Activated B cell treated with CpG ODN at 0.5 μM for 24 hours (primary cell): ENCODE data around the gene GALT. TPM values are rescaled to one million over a fixed set of nuclear protein-coding genes. Genes with fewer than 3 reads are reported as not detected.

Experiments used
- ATAC-seq: fragments of 200-7000 bp; cut with Tn5 transposase; one replicate; pipeline ENCODE4 v1.10.0; 2021; ENCODE audit warnings: low read depth, mild to moderate bottlenecking, moderate library complexity
- CTCF ChIA-PET: fragments of 350-600 bp; sonication (Branson Sonifier 250); formaldehyde crosslinking; loops from one replicate; lab custom pipeline; 2021; ENCODE audit warnings: antibody characterized with exemption; lab: Charles Lee
- POLR2A ChIA-PET: fragments of 350-600 bp; sonication (Branson Sonifier 250); formaldehyde crosslinking; loops from one replicate; lab custom pipeline; 2021; ENCODE audit warnings: antibody characterized with exemption; lab: Charles Lee
- DNase-seq: peaks from one replicate; pipeline ENCODE4 v3.0.0; 2022
- H3K27ac Mint-ChIP-seq: one replicate; pipeline ENCODE4 v1.8.0; 2020; ENCODE audit warnings: mixed read lengths
- H3K27me3 Mint-ChIP-seq: one replicate; pipeline ENCODE4 v1.8.0; 2021; ENCODE audit warnings: mixed read lengths
- H3K36me3 Mint-ChIP-seq: one replicate; pipeline ENCODE4 v1.8.0; 2021; ENCODE audit warnings: low read depth, mixed read lengths
- H3K4me1 Mint-ChIP-seq: one replicate; pipeline ENCODE4 v1.8.0; 2021; ENCODE audit warnings: mixed read lengths
- H3K4me3 Mint-ChIP-seq: one replicate; pipeline ENCODE4 v1.8.0; 2020; ENCODE audit warnings: mild to moderate bottlenecking, mixed read lengths
- H3K9me3 Mint-ChIP-seq: one replicate; pipeline ENCODE4 v1.8.0; 2020; ENCODE audit warnings: mixed read lengths
- intact Hi-C: fragments of 100-400 bp; cut with micrococcal nuclease; formaldehyde crosslinking; loops from one replicate; pipeline ENCODE4 v1.15.1; 2024
- total RNA-seq: library from RNA; stranded (reverse); gene quantifications from 2 replicates; pipeline ENCODE4 v1.2.3, GENCODE V29; 2022
- TF ChIP-seq, protein P1 (sequence below): fragments of 200-600 bp; IDR thresholded peaks from one replicate; pipeline ENCODE4 v1.8.0; 2022; ENCODE audit warnings: antibody characterized with exemption, mild to moderate bottlenecking

GALT gene
- total RNA-seq, 1 donor from 2014 or later = 62.5 TPM

DNA sequence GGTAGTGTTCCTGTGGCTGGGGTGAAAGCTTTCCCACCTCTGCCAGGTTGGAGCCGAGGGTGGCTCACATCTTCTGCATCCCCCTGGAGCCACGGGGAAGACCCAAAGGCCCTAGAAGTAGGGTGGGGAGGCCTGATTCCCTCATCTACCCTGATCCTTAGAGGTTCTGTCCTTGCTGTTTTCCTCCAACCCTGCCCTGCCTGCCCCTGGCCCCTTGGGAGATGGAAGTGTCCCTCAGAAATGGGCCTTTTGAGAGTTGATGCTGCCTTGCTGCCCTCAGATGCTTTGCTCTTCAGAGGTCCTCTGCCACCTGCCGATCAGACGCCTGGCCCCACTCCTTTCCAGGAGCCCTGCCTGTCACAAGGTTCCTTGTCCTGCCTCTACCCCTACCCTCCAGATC lies 38.3 kb downstream of the GALT start:
- Mint-ChIP-seq H3K27ac (no peak overlapping the region), H3K27me3 (peaks cover 5% of the 10 kb centered on the region), H3K4me1 (peaks cover 4% of the 10 kb centered on the region), H3K36me3 (no peaks in the 10 kb centered on the region), H3K4me3 (no peak overlapping the region), H3K9me3 (no peaks in the 10 kb centered on the region)
- POLR2A ChIA-PET = no interaction called here
- DNase-seq = no peak
- intact Hi-C loops = no loop called here
- TF ChIP-seq, protein P1, sequence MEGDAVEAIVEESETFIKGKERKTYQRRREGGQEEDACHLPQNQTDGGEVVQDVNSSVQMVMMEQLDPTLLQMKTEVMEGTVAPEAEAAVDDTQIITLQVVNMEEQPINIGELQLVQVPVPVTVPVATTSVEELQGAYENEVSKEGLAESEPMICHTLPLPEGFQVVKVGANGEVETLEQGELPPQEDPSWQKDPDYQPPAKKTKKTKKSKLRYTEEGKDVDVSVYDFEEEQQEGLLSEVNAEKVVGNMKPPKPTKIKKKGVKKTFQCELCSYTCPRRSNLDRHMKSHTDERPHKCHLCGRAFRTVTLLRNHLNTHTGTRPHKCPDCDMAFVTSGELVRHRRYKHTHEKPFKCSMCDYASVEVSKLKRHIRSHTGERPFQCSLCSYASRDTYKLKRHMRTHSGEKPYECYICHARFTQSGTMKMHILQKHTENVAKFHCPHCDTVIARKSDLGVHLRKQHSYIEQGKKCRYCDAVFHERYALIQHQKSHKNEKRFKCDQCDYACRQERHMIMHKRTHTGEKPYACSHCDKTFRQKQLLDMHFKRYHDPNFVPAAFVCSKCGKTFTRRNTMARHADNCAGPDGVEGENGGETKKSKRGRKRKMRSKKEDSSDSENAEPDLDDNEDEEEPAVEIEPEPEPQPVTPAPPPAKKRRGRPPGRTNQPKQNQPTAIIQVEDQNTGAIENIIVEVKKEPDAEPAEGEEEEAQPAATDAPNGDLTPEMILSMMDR = no peak
- CTCF ChIA-PET = no interaction called here
- no peak for ATAC-seq

DNA sequence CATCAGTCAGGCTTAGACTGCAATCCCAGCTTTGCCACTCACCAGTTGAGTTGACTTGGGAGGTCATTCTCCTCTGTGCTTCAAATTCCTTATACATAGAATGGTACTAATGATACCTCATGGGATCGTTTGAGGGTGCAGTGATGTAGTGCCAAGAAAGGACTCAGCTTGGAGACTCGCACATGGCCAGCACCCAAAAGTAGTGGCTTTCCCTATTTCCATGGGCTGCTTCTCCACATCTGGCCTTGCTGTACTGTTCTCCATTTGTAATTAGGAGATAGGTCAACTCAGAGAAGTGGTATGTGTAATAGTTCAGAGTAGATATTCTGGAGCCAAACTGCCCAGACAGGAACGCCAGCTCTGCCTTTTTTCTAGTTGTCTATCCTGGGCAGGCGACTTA lies 39.1 kb downstream of the GALT start:
- Mint-ChIP-seq H3K27ac (no peak overlapping the region), H3K4me3 (no peak overlapping the region), H3K9me3 (no peaks in the 10 kb centered on the region), H3K27me3 (peaks cover 8% of the 10 kb centered on the region), H3K36me3 (no peaks in the 10 kb centered on the region), H3K4me1 (peaks cover 4% of the 10 kb centered on the region)
- ChIA-PET CTCF (interaction anchor here (1.2 kb wide), 1 partner anchor 10 kb away, joined by 3 read pairs; no protein-coding TSS in a partner anchor), POLR2A (no interaction called here)
- no peak for DNase-seq
- intact Hi-C loops = no loop called here
- TF ChIP-seq, protein P1 = no peak
- no peak for ATAC-seq

DNA sequence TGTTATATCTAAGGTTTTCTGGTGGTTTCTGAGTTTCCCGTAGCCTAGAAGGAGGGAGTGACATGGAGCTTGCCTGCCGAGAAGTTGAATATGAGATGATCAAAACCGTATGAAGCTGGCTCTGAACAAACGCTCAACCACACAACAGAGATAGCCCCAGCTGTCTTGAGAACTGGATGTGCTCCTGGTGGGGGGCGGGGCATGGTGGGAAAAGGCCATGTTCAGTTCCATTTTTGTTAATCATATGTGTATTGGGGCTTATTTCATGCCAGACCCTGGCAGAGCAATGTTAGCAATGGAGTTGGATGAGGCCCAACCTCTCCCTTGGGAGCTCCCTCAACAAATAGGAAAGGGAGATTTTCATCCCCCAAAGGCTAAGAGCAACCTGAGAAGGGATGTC lies 39.8 kb downstream of the GALT start:
- Mint-ChIP-seq H3K4me3 (no peak overlapping the region), H3K36me3 (no peaks in the 10 kb centered on the region), H3K4me1 (peaks cover 4% of the 10 kb centered on the region), H3K27me3 (peaks cover 8% of the 10 kb centered on the region), H3K27ac (no peak overlapping the region), H3K9me3 (no peaks in the 10 kb centered on the region)
- ChIA-PET POLR2A (no interaction called here), CTCF (interaction anchor here (1.2 kb wide), 1 partner anchor 11 kb away, joined by 3 read pairs; no protein-coding TSS in a partner anchor)
- DNase-seq (no peak), ATAC-seq (no peak)
- TF ChIP-seq, protein P1 = no peak
- intact Hi-C loops = no loop called here

DNA sequence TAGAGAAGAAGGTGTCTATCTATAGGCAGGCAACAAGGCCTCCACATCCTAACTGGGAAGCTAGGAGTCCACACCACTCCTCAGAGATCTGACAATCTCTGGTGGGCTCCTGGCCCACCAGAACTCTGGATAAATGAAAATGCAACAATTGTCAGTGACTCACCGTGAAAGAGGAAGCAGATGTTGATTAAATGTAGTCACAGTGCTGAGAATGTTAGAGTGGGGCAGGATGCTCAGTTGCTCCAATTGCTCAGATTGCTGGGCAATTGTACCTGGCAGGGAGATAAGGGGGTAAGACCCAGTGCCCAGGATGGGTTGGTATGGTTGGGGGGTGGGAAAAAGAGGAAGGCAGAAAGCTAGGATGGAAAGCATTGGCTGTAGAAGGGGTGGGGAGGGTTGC lies 40.3 kb downstream of the GALT start:
- Mint-ChIP-seq H3K27ac (no peak overlapping the region), H3K27me3 (peaks cover 8% of the 10 kb centered on the region), H3K36me3 (no peaks in the 10 kb centered on the region), H3K4me1 (peaks cover 4% of the 10 kb centered on the region), H3K4me3 (no peak overlapping the region), H3K9me3 (no peaks in the 10 kb centered on the region)
- DNase-seq = no peak
- ATAC-seq = no peak
- ChIA-PET CTCF (interaction anchor here (1.2 kb wide), 1 partner anchor 11 kb away, joined by 3 read pairs; no protein-coding TSS in a partner anchor), POLR2A (no interaction called here)
- TF ChIP-seq, protein P1 = no peak
- intact Hi-C loops = no loop called here

DNA sequence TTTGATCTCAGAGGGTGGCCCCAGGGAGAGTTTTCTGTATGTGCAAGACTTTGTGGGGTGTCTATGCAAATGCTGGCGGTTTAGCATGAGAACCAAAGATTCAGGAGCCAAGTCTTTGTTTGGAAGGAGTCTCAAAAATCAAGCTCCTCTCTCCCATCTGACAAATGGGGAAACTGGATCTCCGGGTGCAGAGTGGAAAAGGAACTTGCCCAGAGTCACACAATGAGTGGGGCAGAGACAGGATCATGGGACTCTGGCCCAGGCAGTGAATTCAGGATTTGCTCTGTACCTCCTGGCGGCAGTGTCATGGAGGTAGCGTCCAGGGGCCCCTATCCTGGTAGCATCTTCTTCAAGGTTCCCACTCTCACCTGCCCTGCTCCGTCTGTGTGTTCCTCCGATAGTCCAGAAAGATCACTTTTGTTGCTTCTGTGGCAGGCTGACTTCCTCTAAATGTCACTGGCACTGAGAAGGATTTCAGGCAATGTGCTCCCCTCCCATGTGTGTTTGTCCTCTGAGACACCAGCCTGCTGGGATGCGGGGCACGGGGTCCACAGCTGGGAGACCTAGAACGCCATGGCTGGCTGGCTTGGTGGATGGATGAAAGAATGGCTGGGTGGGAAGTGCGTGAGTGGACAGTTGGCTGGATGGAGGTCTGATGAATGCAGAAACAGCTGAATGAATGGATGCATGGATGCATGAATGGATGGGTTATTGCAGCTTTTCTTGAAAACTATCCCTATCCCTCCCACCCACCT lies 41.0 kb downstream of the GALT start:
- ChIA-PET POLR2A (no interaction called here), CTCF (interaction anchor here (0.6 kb wide), 1 partner anchor 15 kb away, joined by 3 read pairs; no protein-coding TSS in a partner anchor)
- TF ChIP-seq, protein P1 = no peak
- Mint-ChIP-seq H3K4me1 (peaks cover 4% of the 10 kb centered on the region), H3K9me3 (no peaks in the 10 kb centered on the region), H3K4me3 (no peak overlapping the region), H3K27ac (no peak overlapping the region), H3K27me3 (peaks cover 8% of the 10 kb centered on the region), H3K36me3 (no peaks in the 10 kb centered on the region)
- intact Hi-C loops = no loop called here
- DNase-seq (no peak), ATAC-seq (no peak)
